HUES6 (cell line): ENCODE measurements around the gene FRMD8.

Experiments used
- H3K27ac ChIP-seq: 2 replicates; pipeline ENCODE4 v1.7.0; 2013; ENCODE audit warnings: low read depth, mild to moderate bottlenecking, low read length, inconsistent platforms
- H3K27me3 ChIP-seq: 2 replicates; pipeline ENCODE4 v1.6.1; 2013; ENCODE audit warnings: low read length; ENCODE audit not compliant: control insufficient read depth, insufficient read depth
- H3K36me3 ChIP-seq: 2 replicates; pipeline ENCODE4 v1.6.1; 2013; ENCODE audit warnings: low read length; ENCODE audit not compliant: control insufficient read depth, insufficient read depth
- H3K4me1 ChIP-seq: 2 replicates; pipeline ENCODE4 v1.6.1; 2013; ENCODE audit warnings: low read length; ENCODE audit not compliant: control insufficient read depth, insufficient read depth
- H3K4me3 ChIP-seq: 2 replicates; pipeline ENCODE4 v1.5.1; 2013; ENCODE audit warnings: low read depth, low read length
- H3K9ac ChIP-seq: one replicate; pipeline ENCODE4 v1.6.1; 2013; ENCODE audit warnings: mild to moderate bottlenecking, low read length
- H3K9me3 ChIP-seq: 2 replicates; pipeline ENCODE4 v1.6.1; 2013; ENCODE audit warnings: low read depth, low read length; ENCODE audit not compliant: control insufficient read depth, insufficient read depth

The FRMD8 gene

DNA sequence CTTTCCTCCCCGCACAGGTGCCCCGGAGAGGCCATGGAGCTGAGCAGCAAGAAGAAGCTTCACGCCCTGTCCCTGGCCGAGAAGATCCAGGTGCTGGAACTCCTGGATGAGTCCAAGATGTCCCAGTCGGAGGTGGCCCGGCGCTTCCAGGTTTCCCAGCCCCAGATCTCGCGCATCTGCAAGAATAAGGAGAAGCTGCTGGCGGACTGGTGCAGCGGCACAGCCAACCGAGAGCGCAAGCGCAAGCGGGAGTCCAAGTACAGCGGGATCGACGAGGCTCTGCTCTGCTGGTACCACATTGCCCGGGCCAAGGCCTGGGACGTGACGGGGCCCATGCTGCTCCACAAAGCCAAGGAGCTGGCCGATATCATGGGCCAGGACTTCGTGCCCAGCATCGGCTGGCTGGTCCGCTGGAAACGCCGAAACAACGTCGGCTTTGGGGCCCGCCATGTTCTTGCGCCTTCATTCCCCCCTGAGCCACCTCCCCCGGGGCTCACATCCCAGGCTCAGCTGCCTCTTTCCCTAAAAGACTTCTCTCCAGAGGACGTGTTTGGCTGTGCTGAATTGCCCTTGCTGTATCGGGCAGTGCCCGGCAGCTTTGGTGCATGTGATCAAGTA lies 30.6 kb upstream of the FRMD8 start:
- H3K27ac ChIP-seq, result no peak overlapping the region
- H3K36me3 ChIP-seq, result peaks cover 19% of the 10 kb centered on the region
- no peaks in the 10 kb centered on the region for H3K9me3 ChIP-seq
- peaks cover 4% of the 10 kb centered on the region; the same call in 1 of the 2 replicates for H3K4me1 ChIP-seq
- peaks cover 34% of the 10 kb centered on the region for H3K27me3 ChIP-seq
- H3K4me3 ChIP-seq, result peak overlapping the region; percentile 78
- peak overlapping the region; percentile 13 for H3K9ac ChIP-seq

DNA sequence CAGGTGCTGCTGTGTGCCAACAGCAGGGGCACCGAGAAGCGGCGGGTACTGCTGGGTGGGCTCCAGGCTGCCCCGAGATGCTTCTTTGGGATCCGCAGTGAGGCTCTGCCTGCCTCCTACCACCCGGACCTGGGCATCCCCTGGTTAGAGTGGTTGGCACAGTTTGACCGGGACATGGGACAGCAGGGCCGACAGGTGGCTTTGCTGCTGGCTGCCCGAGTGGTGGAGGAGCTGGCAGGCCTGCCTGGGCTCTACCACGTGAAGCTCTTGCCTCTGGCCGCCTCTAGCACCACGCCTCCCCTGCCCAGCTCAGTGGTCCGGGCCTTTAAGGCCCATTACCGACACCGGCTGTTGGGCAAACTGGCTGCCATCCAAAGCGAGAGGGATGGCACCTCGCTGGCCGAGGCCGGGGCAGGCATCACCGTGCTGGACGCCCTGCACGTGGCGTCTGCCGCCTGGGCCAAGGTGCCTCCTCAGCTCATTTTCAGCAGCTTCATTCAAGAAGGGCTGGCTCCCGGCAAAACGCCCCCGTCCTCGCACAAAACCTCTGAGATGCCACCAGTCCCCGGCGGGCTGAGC lies 30.0 kb upstream of the FRMD8 start:
- Histone ChIP-seq H3K36me3 (peaks cover 13% of the 10 kb centered on the region), H3K4me3 (no peak overlapping the region), H3K9me3 (no peaks in the 10 kb centered on the region), H3K4me1 (peaks cover 4% of the 10 kb centered on the region; the same call in 1 of the 2 replicates), H3K9ac (no peak overlapping the region), H3K27me3 (peaks cover 34% of the 10 kb centered on the region), H3K27ac (no peak overlapping the region)

DNA sequence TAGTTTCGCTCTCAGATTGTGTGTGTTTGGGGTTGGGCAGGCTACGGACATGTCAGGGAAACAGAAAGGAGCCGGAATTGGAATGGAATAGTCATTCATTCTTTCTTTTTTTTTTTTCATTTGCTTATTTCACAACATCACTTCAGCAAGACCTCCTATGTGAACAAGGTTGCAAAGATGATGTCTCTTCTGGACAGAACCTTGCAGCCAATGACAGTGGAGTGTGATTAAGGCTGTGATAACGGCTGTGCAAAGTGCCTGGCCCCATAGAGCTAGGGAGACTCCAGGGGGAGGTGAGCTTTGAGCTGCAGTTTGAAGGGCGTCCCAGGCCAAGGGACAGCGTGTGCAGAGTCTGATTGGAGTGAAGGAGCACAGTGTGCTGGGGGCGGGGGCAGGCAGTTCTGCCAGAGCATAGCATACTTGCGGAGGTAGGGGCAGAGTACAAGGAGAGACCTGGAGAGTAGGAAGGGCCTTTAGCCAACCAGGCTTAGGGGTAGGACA lies 28.5 kb upstream of the FRMD8 start:
- no peaks in the 10 kb centered on the region for H3K36me3 ChIP-seq
- no peak overlapping the region for H3K27ac ChIP-seq
- H3K27me3 ChIP-seq, result peaks cover 34% of the 10 kb centered on the region
- H3K9me3 ChIP-seq, result no peaks in the 10 kb centered on the region
- H3K4me1 ChIP-seq, result peaks cover 4% of the 10 kb centered on the region; the same call in 1 of the 2 replicates
- H3K9ac ChIP-seq, result no peak overlapping the region
- H3K4me3 ChIP-seq, result no peak overlapping the region

DNA sequence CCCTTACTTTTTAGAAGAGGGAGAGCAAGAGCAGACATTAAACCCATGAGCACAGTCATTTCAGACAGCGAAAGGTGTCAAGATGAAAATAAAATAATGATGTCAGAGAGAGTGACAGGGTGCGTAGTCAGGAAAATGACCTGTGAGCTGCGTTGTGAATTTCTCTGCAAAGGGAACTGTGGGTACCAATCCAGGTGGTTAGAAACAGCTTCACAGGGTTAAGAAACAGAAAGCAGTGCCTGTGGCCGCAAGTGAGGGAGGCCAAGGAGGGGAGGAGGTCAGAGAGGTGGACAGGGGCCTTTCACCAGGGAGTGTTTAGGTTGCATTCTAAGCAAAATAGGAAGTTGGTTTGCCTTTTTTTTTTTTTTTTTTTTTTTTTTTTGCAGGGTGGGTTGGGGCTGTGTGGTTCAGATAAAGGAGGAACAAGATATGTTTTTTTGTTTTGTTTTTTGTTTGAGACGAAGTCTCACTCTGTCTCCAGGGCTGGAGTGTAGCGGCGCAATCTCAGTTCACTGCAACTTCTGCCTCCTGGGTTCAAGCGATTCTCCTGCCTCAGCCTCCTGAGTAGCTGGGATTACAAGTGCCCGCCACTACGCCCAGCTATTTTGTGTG lies 24.0 kb upstream of the FRMD8 start:
- no peak overlapping the region for H3K9ac ChIP-seq
- H3K36me3 ChIP-seq, result no peaks in the 10 kb centered on the region
- peaks cover 6% of the 10 kb centered on the region; the same call in 1 of the 2 replicates for H3K4me1 ChIP-seq
- H3K27ac ChIP-seq, result no peak overlapping the region
- H3K9me3 ChIP-seq, result no peaks in the 10 kb centered on the region
- H3K4me3 ChIP-seq, result no peak overlapping the region
- peaks cover 9% of the 10 kb centered on the region for H3K27me3 ChIP-seq

DNA sequence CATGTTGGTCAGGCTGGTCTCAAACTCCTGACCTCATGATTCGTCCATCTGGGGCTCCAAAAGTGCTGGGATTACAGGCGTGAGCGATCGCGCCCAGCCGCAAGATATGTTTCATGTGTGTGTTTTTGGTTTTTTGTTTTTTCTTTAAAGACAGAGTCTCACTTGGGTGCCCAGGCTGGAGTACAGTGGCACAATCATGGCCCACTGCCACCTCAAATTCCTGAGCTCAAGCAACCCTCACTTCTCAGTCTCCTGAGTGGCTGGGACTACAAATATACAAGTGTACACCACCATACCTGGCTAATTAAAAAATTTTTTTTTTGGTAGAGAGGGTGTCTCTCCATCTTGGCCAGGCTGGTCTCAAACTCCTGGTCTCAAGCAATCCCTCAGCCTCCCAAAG lies 23.5 kb upstream of the FRMD8 start:
- peaks cover 4% of the 10 kb centered on the region for H3K27me3 ChIP-seq
- H3K9ac ChIP-seq, result no peak overlapping the region
- no peak overlapping the region for H3K4me3 ChIP-seq
- no peaks in the 10 kb centered on the region for H3K36me3 ChIP-seq
- H3K27ac ChIP-seq, result no peak overlapping the region
- H3K4me1 ChIP-seq, result peaks cover 6% of the 10 kb centered on the region; the same call in 1 of the 2 replicates
- no peaks in the 10 kb centered on the region for H3K9me3 ChIP-seq

DNA sequence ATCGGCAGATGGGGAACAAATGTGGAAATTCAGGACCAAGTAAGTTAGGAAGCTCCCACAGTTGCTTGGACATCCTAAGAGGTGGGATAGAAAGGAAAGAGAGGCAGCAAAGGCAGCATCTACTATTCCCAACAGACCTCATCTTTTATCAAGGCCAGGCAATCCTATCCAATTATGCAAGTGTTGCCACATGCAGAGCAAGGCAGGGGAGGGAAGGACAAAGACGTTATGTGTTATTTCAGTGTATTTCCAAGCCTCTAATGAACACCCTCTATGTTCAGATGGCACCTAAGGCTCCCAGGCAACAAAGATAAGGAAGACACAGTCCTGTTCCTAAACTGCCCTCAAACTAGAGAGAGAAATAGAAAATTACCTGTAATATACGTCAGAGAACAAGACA lies 22.7 kb upstream of the FRMD8 start:
- Histone ChIP-seq H3K4me1 (peaks cover 6% of the 10 kb centered on the region; the same call in 1 of the 2 replicates), H3K9ac (no peak overlapping the region), H3K9me3 (no peaks in the 10 kb centered on the region), H3K27me3 (no peaks in the 10 kb centered on the region), H3K36me3 (no peaks in the 10 kb centered on the region), H3K4me3 (no peak overlapping the region), H3K27ac (no peak overlapping the region)

DNA sequence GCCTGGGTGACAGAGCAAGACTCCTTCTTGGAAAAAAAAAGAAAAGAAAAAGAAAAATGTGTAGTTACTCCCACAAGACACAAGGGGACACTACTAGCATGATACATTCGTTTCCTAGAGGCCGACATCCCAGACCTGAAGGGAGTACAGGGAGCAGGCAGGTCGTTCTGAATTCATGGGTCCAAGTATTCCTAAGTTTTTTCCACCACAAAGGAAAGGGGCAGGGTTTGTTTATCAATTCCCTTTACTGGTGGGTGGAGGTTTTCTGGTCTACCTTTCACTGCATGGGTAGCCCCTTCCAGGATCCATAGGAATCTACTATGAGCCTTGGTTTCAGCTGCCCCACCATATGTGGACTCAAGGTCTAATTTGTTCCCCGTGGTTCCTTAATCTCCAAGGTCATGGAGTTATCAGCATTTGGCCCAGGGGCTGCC lies 20.1 kb upstream of the FRMD8 start:
- H3K9ac ChIP-seq, result no peak overlapping the region
- no peaks in the 10 kb centered on the region for H3K36me3 ChIP-seq
- H3K9me3 ChIP-seq, result no peaks in the 10 kb centered on the region
- H3K4me3 ChIP-seq, result no peak overlapping the region
- H3K27me3 ChIP-seq, result no peaks in the 10 kb centered on the region
- H3K4me1 ChIP-seq, result peaks cover 6% of the 10 kb centered on the region; the same call in 1 of the 2 replicates
- H3K27ac ChIP-seq, result no peak overlapping the region

DNA sequence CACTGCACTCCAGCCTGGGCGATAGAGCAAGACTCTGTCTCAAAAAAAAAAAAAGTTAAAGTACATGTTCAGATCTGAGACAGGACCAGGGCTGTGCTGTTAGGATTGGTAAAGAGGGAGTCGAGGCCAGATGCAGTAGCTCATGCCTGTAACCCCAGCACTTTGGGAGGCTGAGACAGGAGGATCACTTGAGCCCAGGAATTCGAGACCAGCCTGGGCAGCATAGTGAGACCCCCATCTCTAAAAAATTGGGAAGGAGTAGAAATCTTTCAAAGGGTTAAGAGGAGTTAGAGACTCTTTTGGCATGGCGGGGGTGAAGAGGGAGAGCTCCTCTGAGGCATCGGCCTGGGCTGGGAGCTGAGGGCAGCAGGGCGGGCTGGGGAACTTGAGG lies 15.8 kb upstream of the FRMD8 start:
- Histone ChIP-seq H3K9me3 (no peaks in the 10 kb centered on the region), H3K36me3 (no peaks in the 10 kb centered on the region), H3K4me1 (peaks cover 6% of the 10 kb centered on the region; the same call in 1 of the 2 replicates), H3K4me3 (no peak overlapping the region), H3K27ac (no peak overlapping the region), H3K27me3 (no peaks in the 10 kb centered on the region), H3K9ac (no peak overlapping the region)

DNA sequence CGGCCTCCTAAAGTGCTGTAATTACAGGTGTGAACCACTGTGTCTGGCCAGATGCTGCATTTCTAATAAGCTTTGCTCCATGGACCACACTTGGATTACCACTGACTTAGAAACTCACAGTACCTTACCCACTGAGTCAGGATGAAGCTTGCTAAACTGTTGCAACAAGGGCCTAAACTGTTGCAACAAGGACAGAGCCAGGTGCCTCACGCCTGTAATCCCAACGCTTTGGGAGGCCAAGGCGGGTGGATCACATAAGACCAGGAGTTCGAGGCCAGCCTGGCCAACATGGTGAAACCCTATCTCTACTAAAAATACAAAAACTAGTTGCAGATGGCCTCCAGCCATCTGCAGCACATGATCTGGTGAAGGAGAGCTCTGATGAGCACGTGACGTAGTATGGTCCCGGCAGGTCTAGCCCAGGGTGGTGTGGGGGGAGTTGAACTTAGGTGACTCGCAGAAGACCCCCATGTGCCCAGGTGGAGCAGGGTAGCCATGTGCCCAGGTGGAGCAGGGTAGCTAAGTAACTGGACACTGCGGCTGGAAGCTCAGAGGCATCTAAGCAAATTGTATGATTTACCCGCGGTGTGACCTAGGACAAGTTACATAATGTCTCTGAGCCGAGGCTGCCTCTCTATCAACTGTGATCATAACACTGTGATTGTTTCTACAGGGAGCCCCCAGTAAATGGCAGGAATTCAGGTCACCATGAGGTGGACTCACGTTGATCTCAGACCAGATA lies 12.4 kb upstream of the FRMD8 start:
- Histone ChIP-seq H3K9ac (no peak overlapping the region), H3K27me3 (no peaks in the 10 kb centered on the region), H3K4me1 (no peaks in the 10 kb centered on the region; the same call in 1 of the 2 replicates)

DNA sequence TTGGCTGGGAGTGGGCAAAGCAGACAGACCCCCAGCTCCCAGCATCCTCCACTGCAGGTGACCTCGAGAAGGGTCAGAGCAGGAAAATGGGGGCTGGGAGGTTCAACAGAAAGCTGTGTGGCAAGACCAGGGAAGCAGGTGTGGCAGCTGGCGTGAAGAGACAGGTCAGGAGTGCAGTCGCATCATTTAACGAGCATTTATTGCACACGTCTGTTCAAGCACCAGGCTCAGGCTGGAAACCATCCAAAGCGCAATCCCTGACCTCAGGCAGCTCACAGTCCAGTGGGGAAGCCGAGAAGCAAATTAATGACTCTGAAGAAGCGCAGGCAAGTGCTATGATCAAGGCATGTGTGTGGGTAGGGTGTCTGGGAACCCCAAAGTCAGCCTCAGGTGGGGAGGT lies 11.4 kb upstream of the FRMD8 start:
- Histone ChIP-seq H3K4me1 (no peaks in the 10 kb centered on the region; the same call in 1 of the 2 replicates), H3K4me3 (no peak overlapping the region), H3K27ac (no peak overlapping the region), H3K9me3 (no peaks in the 10 kb centered on the region), H3K27me3 (no peaks in the 10 kb centered on the region), H3K9ac (no peak overlapping the region), H3K36me3 (no peaks in the 10 kb centered on the region)

More for the DNA sequence above, 12.4 kb upstream of the FRMD8 start:
- Histone ChIP-seq H3K36me3 (no peaks in the 10 kb centered on the region), H3K27ac (no peak overlapping the region), H3K9me3 (no peaks in the 10 kb centered on the region), H3K4me3 (no peak overlapping the region)
